Ramos (cell line): ENCODE data around the gene DNAJC27.
"Not testable (repeated sequence)": the region's sequence is repeated elsewhere in the genome, so short reads cannot be mapped to it uniquely, and the experiment has no call there.

Experiments used
- in situ Hi-C: fragments of 300-500 bp; cut with MboI; formaldehyde crosslinking; loops from one replicate; pipeline ENCODE4 v1.14.3; 2022; ENCODE audit warnings: low sequenced_read_pairs; ENCODE audit not compliant: unreplicated experiment

The DNAJC27 gene

DNA sequence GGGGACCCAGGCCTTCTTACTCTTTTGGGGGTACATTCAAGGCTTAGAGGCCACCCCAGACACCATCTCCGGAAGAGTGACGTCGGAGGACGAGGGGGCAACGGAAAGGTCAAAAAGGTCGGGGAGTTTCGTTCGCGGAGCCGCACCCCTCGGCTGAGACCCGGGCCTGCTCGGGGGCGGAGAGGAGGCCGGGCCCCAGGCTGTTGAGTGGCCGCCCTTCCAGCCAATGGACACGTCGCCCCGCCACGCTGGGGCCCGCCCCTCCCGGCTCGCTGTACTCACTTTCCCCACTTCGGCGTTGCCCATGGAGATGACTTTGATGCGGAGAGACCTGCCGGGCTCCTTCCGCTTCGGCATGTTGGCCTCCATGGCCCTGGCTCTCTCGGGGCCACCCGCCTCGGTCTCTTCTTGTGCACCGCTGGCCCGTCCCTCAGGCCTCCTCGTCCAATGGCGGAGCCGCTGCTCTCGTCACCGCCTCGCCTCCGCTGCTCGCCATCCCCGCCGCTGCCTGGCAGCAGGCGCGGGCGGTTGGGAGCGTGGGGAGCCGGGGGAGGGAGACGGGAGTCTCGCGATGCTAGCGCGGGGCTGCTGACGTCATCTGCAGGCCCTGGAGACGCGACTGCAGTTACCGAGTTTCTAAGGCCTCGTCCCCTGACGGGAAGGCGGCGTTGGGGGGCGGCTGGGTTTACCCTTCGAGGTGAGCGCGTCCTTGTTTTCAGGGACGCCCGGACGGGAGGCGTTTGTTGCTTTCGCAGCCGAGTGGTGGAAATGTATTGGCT lies at the start of gene DNAJC27:
Gene DNAJC27, minus strand, starts transcription at position 420 of the 779 bp plus-strand sequence. Its CDS starts 51 bp downstream, at position 369.
- in situ Hi-C loops = no loop called here

DNA sequence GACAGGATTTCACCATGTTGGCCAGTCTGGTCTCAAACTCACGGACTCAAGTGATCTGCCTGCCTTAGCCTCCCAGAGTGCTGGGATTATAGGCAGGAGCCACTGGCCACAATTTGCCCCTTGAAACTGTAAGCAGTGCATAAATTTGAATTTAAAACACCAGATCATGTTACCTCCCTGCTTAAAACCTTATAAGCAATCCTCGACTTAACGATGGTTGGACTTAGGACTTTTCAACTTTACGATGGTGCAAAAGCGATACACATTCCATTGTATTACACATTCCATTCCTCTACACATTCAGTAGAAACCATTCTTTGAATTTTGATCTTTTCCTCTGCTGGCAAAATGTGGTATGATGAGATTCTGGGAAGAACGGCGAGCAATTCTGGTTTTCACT lies 46.9 kb upstream of the DNAJC27 start:
- in situ Hi-C loops = no loop called here

GRCh38 chr2:25014631-25015030 lies 42.9 kb upstream of the DNAJC27 start:
- in situ Hi-C loops = no loop called here

GRCh38 chr2:25011342-25011741 lies 39.6 kb upstream of the DNAJC27 start:
- in situ Hi-C loops = not testable (repeated sequence)

- in situ Hi-C loops = no loop called here
Observed at GRCh38 chr2:25009954-25010353, 38.2 kb upstream of the DNAJC27 start.

DNA sequence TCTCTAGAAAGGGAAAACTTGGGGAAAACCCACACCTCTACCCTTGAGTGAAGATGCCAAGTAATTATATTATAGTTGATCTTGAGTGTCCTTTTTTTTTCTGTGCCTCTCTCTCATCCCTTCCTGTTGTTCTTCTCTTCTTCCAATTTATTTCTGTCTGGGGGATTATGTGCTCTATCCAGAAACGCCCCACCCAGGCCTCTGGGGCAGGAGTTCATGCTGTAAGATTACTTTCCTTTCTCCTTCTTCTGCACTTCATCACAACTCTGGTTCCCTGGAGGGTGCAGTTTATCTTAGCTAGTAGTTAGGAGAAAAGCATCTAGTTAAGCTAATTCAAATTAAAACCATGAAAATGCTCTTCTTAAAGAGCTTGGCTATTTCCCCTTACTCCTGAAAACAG lies 30.3 kb upstream of the DNAJC27 start:
- in situ Hi-C loops = no loop called here

GRCh38 chr2:25001325-25001637 lies 29.5 kb upstream of the DNAJC27 start:
- in situ Hi-C loops = no loop called here

DNA sequence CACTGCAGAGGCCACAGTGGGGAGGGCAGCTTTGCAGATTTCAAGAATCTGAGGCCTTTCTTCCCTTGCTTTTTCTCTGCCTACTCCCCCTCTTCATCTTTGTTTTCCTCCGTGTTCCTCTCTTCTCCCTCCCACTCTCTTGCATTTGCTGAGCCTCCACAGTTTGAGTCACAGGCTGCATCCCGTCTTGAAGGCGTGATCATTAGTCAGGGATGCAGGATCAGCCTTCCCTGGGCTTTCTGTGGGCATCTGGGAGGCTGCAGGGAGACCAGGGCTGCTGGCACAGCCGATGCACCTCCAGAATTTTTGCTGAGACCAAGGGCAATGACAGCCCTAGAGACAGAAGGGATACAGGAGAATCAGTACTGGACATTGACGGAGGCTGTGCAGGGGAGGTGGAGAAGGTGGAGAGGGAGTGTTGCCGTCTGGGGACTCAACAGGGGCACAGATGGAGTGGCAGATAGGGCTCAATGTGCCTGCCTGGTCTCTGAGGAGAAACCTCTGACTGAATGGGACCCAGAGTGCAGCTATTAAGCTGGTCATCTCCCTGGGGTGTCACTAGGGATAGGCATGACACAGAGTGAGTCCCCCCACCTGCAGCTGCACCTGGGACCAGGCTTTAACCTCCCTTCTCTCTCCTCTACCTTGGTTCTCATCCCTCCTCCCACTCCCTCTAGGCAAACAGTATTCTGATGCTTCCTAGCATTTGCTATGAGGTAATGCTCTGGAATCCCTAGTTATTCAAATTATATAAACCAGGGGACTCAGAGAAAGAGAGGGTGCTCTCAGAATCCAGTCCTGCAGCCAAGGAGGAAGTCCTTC lies 29.0 kb upstream of the DNAJC27 start:
- in situ Hi-C loops = no loop called here

- in situ Hi-C loops = no loop called here
Observed at GRCh38 chr2:25000036-25000435, 28.3 kb upstream of the DNAJC27 start.

GRCh38 chr2:24999097-24999496 lies 27.3 kb upstream of the DNAJC27 start:
- in situ Hi-C loops = not testable (repeated sequence)

- in situ Hi-C loops = no loop called here
Observed at GRCh38 chr2:24994146-24994724, 22.5 kb upstream of the DNAJC27 start.

DNA sequence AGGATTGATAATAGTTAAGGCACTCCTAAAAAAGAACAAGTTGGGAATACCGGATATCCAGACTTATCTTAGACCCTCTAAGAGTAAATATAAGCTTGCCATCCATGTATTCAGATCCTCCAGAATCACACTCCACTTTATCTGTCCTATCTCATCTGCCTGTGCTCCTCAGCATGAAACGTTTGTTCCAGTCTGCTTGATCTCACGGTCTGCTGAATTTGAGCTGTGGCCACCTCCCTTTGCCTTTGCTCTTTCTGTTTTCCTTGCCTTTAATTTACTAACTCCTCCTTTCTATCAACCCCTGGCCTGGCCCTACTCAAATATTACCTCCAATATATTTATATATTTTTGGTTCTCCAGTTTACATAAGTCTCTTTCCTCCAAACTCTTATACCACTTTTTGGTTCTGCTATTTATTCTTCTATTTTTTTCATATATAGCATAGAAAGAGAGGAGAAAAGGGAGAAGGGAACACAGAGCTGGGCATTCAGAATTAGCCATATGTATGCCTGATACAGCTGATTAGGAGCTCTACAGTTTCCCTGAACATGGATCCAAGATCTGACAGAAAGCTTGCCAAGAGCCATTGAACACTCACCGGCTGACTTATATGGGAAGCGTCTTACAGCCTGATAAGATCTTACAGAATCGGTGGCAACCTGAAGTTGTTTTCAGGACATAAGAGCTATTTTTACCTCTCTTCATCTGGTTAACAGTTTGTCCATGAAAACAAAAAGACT lies 21.8 kb upstream of the DNAJC27 start:
- in situ Hi-C loops = no loop called here

- in situ Hi-C loops = no loop called here
Observed at GRCh38 chr2:24986372-24986771, 14.6 kb upstream of the DNAJC27 start.

DNA sequence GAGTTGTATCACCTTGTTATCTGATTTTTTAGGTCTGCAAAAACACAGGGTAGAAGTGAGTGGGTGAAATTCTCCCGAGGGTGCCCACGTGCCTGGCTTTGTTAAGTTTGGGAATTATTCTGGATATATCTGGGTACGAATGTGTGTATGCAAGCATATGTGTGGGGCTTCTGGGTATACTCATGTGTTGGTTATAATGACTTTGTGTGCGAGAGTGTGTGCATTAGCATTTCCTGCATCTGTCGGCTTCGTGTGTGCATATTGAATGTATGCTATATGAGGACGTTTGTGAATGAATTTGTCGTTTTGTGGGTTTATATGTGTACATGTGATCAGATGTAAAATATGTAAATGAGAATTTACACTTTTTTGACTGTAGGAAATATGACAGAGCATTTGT lies 13.8 kb upstream of the DNAJC27 start:
- in situ Hi-C loops = no loop called here

DNA sequence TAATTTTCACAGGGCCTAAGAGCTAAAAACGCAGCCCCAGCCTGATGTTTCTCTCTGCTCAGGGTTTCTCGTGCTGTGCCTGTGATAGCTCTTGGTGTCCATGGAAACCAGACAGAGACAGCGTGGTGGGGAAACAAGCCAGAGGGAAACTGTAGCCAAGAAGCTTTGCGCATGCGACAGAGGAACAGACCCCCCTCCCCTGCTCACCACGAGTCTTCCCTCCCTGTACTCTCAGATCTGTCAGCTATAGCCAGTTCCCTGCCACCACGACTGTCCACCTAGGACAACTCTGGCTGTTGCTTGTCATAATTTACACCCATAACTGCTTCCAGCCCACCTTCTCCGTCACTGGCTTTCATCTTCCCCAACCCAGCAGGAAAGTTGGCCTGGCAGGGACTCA lies 13.2 kb upstream of the DNAJC27 start:
- in situ Hi-C loops = no loop called here

DNA sequence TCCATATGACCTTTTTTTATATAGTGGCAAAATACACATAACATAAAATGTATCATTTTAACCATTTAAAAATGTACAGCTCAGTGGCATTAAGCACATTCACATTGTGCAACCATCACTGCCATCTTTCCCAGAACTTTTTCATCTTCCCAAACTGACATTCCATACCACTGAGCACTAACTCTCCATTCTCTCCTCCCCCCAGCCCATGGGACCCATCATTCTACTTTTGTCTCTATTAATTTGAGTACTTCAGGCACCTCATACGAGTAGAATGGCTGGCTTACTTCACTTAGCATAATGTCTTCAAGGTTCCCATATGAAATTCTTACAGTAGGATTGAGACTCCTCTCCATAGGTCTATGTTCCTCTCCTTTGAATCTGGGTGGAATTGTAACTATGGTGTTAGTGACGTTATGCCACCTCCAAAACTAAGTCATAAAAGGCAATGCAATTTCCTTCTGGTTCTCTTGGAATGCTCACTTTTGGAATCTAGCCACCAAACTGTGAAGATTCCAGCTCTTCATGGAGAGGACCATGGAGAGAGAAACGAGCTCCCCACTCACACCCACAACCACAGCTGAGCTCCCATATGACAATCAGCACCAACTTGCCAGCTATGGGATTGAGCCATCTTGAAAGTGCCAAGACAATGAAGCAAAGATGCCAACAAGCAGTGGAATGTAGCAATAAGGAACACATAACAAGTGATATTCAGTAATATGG lies 9.8 kb upstream of the DNAJC27 start:
- in situ Hi-C loops = no loop called here

DNA sequence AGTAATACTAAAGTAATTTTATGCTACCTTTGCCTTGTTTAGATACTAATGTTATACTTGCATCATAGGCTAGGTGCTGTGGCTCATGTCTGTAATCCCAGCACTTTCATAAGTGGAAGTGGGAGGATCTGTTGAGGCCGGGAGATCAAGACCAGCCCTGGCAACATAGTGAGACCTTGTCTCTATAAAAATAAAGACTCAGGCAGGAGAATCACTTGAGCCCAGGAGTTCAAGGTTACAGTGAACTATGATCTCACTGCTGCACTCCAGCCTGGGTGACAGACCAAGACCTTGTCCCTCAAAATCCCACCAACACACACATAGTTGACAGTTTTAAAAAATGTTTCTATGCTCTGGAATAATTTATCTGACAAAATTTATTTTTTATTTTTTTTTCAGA lies 6.9 kb upstream of the DNAJC27 start:
- in situ Hi-C loops = loop anchor here (5.0 kb wide), 1 partner anchor 154 kb away; no protein-coding TSS in a partner anchor

GRCh38 chr2:24977631-24978030 lies 5.9 kb upstream of the DNAJC27 start:
- in situ Hi-C loops = loop anchor here (5.0 kb wide), 1 partner anchor 155 kb away; no protein-coding TSS in a partner anchor

DNA sequence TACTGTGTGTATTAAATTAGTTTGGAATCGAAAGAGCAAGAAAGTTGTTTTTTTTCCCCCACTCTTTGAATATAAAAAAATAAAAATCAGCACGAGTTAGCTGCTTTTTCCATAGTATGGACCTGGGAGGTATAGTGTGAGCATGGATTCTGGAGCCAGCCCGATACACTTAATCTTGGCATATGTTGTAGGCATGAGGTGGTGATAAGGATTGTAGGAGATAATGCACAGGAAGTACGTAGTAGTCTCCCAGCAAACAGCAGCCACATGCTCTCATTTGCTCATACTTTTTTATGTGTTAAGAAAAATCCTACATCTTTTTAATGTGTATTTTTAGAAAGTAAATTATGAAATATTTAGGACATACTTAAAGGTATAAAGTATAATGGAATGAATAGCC lies 2.1 kb upstream of the DNAJC27 start:
- in situ Hi-C loops = no loop called here
